GM13976 (cell line): ENCODE measurements around the gene NR2F2.

Experiments
- DNase-seq: peaks from one replicate; pipeline ENCODE4 v3.0.0; 2012; ENCODE audit warnings: low spot score
- in situ Hi-C: fragments of 300-500 bp; cut with MboI; formaldehyde crosslinking; loops from one replicate; pipeline ENCODE4 v1.12.0; 2022; ENCODE audit warnings: low sequenced_read_pairs, mixed read lengths, inconsistent platforms; ENCODE audit not compliant: unreplicated experiment
- TF ChIP-seq, protein P1 (sequence below): IDR thresholded peaks from 2 replicates; pipeline ENCODE4 v1.5.1; 2012; ENCODE audit warnings: borderline replicate concordance, mild to moderate bottlenecking; ENCODE audit not compliant: insufficient read depth; ENCODE audit errors: extremely low read depth, missing control alignments, control extremely low read depth

The NR2F2 gene

DNA sequence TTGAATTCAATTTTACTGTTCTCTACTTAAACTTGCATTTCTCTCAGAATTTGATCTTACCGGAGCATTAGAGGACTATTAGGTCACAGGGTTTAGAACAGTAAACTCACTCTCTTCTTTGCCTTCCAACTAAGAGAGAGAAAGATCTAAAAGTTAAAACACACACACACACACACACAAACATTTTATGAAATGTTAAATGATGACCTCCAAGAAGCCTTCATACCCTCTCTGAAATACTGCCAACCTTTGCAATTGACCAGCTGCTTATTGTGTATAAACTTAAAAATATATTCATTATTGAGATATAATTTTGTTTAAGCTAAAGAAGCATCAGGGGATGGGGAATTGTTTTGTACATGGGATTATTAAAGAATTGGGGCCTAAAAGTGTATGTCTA, 15.5 kb upstream of the NR2F2 start:
- TF ChIP-seq, protein P1, sequence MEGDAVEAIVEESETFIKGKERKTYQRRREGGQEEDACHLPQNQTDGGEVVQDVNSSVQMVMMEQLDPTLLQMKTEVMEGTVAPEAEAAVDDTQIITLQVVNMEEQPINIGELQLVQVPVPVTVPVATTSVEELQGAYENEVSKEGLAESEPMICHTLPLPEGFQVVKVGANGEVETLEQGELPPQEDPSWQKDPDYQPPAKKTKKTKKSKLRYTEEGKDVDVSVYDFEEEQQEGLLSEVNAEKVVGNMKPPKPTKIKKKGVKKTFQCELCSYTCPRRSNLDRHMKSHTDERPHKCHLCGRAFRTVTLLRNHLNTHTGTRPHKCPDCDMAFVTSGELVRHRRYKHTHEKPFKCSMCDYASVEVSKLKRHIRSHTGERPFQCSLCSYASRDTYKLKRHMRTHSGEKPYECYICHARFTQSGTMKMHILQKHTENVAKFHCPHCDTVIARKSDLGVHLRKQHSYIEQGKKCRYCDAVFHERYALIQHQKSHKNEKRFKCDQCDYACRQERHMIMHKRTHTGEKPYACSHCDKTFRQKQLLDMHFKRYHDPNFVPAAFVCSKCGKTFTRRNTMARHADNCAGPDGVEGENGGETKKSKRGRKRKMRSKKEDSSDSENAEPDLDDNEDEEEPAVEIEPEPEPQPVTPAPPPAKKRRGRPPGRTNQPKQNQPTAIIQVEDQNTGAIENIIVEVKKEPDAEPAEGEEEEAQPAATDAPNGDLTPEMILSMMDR: no peak
- in situ Hi-C loops: no loop called here

DNA sequence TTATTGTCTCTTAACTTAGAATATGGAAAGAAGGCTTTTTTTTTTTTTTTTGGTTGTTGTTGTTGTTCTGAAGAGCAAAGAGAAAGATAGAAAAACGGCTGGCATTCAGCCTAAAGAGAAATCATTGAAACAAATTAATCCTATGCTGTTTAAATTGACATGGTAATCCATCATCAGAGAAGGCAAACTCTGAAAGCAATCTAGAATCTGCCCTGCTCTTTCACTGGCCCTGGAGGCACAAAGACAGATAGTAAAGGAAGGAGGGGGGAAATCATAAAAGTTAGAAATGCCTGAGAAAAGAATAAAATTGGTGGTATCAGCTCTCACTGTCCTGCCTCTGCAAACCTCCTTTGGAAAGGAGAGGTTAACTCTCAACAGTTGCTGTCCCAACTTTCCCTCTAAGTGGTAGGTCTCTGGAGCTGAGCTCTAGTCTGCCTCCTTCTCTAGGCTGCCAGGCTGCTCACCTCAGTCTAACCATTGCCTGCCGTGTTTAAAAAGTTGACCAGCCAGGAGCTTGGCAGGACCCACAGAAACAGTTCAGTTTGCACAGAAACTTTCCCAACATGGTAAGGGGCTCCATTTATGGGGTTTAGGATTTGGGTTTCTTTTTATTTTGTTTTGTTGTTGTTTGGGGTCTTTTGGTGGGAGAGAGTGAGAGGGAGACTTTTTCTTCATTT, 13.4 kb upstream of the NR2F2 start:
- in situ Hi-C loops: no loop called here
- no peak for DNase-seq
- TF ChIP-seq, protein P1: no peak

More for the DNA sequence above, 15.5 kb upstream of the NR2F2 start:
- DNase-seq: no peak

DNA sequence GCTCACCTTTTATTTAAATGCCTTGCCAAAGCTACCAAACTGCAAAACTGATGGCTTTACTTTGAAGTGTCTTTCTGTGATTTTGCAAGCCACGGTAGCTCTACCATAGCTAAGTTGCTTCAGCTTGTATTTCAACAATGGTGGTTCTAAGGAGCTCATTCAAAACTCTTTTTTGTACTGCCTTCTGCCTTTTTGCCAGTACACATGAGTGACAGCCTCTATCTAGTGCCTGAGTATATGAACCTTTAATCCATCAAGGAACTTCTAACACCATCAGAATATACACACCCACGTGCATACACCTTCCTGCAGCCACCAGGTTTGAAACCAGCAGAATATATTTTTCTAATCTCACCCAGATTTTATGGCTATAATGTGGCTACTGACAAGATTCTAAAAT, 10.4 kb upstream of the NR2F2 start:
- TF ChIP-seq, protein P1: no peak

DNA sequence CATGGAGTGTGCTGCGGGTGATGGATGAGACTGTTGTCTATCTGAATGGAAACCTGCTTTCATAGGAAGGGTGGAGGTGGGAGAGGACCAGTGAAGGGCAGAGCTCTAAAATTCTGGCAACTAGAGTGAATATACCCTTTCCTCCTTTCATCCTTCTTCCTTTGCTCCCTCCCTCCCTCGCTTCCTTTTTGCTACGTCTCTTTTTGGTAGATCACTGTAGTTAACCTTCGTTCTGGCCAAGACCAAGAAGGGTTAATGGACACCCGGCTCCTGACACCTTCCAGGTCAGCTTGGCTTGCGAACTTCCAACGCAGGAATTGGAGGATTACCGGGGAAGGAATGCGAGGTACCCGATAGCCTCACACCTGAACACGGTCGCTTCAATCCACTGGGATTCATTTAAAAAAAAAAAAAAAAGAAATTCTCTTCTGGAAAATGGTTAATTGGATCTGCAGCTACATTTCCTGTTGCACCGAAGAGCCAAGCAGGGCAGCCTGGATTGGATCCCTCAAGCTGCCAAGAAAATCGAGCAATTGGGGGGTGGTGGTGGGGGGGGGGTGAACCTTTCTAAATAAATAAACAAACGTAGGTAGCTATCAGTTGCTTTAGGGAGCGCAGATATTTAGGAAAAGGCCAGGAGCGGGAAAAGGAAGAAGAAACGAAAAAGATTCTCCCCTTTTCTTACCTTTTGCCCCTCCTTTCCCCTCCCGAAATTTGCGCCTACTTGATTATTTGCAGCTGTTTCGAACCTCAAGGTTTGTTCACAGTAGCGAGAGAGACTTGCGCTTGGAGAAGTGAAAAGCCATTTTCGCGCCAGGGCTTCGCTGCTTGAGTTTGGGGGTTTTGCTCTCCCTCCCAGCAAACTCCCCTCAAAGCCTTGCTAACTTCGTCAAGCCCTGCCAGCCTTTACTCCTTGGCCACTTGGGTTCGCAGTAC, 9.5 kb upstream of the NR2F2 start:
- DNase-seq: no peak
- in situ Hi-C loops: no loop called here
- TF ChIP-seq, protein P1: no peak

More for the DNA sequence above, 10.4 kb upstream of the NR2F2 start:
- in situ Hi-C loops: no loop called here
- no peak for DNase-seq

DNA sequence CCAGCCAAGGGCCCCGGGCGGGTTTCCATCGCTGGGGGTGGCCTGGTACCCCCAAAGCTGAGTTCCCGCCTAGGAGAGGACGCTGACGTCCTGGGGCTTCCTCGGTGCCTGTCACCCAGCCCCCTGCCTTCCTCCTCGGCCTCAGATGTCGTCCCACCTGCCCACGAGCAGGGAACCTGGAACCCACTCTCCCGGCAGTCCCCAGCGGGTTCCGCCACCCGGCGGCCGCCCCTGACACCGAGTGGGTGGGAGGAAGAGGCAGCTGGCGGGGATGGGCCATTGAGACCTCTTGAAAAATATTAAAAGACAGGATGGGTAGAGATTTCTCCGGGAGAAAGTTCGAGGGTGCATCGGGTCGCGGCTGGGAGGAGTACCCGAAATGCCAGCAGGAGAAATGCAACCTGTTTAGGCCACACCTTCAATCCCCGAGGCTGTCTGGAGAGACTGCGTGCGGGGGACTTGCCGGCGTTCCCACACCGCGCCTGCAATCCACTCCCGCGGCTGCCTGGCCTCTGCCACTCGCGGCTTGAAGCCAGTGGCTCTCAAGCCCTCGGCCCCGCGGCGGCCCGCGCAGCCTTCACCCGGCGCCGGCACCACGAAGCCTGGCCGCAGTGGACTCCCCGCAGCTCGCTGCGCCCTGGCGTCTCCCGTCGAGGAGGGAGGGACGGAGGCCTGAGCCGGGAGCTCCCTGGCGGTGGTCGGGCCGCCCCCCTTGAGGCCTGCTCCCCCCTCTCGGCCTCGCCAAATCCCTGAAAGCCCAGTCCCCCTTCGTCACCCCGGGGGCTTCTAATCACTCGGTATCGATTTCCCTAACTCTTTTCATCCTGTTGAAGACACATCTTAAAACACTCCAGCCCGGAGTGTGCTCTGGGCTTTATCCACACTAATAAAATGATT, 8.6 kb upstream of the NR2F2 start:
- no peak for DNase-seq
- in situ Hi-C loops: no loop called here
- TF ChIP-seq, protein P1: no peak
